IPS-18c (cell line): ENCODE measurements around the gene EPHA3.

ENCODE experiments used
- H3K4me3 ChIP-seq: 2 replicates; pipeline ENCODE4 v1.7.0; 2013; ENCODE audit warnings: low read depth, mild to moderate bottlenecking, low read length, moderate library complexity; ENCODE audit not compliant: insufficient read depth
- H3K9me3 ChIP-seq: one replicate; pipeline ENCODE4 v1.6.1; 2013; ENCODE audit warnings: mild to moderate bottlenecking, low read length, moderate library complexity; ENCODE audit not compliant: control insufficient read depth, insufficient read depth

The EPHA3 gene

DNA sequence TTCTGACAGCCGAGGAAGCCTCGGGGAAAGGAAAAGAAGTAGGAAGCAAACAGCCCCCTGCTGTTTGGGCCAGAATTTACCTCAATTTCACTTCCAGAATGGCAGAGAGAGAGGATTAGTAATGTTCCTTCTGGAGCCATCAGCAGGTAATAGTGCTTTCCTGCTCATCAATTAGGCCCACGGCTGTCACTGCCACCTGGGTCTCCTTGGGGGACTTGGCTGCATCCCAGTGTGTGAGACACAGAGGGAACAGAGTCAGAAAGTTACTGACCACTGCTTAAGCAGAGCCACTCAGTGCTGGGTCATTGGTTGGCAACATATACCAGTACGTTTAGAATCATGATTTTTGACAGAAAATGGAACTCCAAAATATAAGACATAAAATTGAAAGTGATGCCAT lies 397.0 kb downstream of the EPHA3 start:
- Histone ChIP-seq H3K4me3 (no peak overlapping the region), H3K9me3 (peaks cover 3% of the 10 kb centered on the region)

DNA sequence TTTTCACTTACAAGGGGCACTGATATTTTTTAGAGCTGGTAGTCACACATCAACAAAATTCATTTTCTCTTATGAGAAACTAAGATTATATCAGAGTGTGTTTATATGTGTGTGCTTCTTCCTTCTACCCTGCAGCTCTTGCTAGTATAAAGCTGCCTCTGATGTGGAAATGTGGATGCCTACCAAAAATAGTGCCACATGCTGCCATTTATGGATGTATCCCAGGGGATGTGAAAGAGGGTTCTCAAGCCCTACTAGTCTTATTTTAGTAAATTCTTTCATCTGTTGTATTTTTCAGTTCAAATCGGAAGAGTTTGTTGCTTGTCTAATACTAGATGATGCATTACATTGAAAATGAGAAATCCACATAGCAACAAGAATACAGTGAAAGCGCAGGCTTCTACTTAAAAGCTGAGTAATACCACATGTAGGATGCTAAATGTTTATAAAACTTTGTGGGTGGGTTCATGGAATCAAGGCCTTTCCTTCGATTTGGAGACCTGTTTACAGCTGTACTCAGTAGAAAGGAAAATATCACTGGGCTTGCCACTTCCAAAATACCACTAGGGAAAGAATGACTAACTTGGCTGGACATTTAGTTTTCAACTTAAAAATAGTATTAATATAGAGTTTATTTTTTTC lies 399.2 kb downstream of the EPHA3 start:
- H3K9me3 ChIP-seq = peaks cover 3% of the 10 kb centered on the region

DNA sequence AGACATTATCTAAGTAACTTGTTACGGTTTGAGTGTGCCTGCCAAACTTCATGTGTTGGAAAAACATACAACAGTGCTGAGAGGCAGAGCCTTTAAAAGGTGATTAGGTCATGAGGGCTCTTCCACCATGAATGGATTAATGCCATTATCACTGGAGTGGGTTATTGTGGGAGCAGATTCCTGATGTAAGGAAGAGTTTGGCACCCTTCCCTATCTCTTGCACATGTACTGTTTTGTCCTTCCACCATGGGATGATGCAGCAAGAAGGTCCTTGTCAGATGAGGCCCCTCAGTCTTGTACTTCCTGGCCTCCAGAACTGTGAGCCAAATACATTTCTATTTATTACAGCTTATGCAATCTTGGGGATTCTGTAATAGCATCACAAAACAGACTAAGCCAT lies 413.9 kb downstream of the EPHA3 start:
- Histone ChIP-seq H3K9me3 (no peaks in the 10 kb centered on the region), H3K4me3 (no peak overlapping the region)

More for the DNA sequence above, 399.2 kb downstream of the EPHA3 start:
- H3K4me3 ChIP-seq = no peak overlapping the region

DNA sequence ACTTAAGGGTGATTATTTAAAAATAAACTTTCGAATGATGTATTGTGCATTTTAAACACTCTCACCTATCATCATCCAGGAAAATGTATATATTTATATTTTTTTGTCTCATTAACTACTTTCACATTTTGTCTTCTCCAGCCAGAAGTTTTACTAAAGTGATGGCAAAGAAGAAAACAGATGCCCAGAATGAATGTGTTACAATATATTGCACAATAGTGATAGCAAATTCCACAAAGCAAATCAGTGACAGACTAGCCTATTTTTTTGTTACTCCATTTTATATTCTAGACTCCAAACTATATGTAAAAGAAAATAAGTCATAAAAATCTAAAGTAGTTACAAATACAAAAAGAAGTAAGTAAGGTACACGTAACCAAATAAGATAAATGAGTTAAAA lies 414.7 kb downstream of the EPHA3 start:
- no peak overlapping the region for H3K4me3 ChIP-seq
- H3K9me3 ChIP-seq = no peaks in the 10 kb centered on the region

DNA sequence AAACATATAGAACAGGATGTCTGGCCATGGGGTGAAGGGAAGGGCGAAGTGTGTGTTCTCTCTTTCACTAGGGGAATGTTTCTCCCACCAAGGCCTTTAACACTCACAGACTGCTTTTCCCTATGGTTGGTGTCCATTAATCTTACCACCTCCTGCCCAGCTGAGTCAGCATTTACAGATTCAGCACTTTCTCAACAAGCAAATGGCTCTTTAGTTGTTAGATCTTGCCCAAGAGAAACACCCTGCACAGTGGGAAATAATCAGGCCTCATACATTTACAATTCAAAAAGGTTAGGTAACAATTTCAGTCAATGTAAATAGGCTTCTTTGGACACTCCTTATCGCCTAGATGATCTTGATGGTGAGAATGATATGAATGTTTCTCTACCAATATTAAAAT lies 418.2 kb downstream of the EPHA3 start:
- Histone ChIP-seq H3K4me3 (no peak overlapping the region), H3K9me3 (no peaks in the 10 kb centered on the region)

DNA sequence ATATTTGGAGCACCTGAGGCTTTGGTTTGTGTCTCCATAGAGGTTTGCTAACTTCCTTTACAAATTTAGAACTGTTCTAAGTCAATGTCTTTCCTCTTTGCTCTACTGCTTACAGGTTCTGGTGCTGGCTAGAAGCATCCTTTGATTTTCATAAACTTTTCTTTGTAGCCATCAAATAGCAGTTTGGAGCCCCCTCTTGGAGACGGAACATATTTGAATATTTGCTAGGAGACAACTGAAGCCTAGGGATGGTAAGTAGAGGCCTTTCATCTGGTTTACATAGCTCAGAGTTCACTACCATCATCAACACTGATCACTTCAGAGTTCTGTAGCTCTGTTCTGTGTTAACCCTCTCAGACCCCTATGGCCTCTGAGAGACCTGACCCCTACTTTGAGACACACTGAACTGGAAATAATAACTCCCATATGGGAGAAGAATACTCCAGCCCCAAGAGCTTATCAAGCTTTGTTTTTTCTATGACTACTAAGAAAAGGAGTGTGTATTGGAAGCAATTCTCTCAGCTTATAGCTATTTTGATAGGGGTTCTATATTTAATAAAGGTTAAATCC lies 420.4 kb downstream of the EPHA3 start:
- no peaks in the 10 kb centered on the region for H3K9me3 ChIP-seq
- no peak overlapping the region for H3K4me3 ChIP-seq
